GM12878 (cell line): ENCODE results near the gene SERTAD2. TPM values are rescaled to one million over a fixed set of nuclear protein-coding genes. Genes with fewer than 3 reads are reported as not detected.

ENCODE experiments used
- ATAC-seq: fragments of 200-7000 bp; cut with Tn5 transposase; 3 replicates; pipeline ENCODE4 v1.9.1; 2020; ENCODE audit warnings: mild to moderate bottlenecking, moderate library complexity
- BruUV-seq: library from RNA; stranded (reverse); fragments of 400-500 nt; replicated peaks from 2 replicates; lab custom pipeline; 2021; lab: Mats Ljungman, UMichigan
- CTCF ChIA-PET: fragments of 300-600 bp; sonication (Branson Sonifier 250); formaldehyde crosslinking; extraction: SDS; loops from one replicate; lab custom pipeline; 2021; ENCODE audit warnings: inconsistent platforms; lab: Yijun Ruan, JAX
- POLR2A ChIA-PET: fragments of 350-600 bp; formaldehyde crosslinking; extraction: SDS; loops from one replicate; lab custom pipeline; 2021; ENCODE audit warnings: inconsistent platforms; lab: Charles Lee
- RAD21 ChIA-PET: fragments of 300-600 bp; sonication (Branson Sonifier 250); formaldehyde crosslinking; loops from one replicate; lab custom pipeline; 2023; ENCODE audit warnings: antibody characterized with exemption; ENCODE audit not compliant: unreplicated experiment; lab: Charles Lee
- SMC1A ChIA-PET: fragments of 300-600 bp; sonication (Branson Sonifier 250); formaldehyde crosslinking; loops from one replicate; lab custom pipeline; 2023; ENCODE audit not compliant: unreplicated experiment, uncharacterized antibody; lab: Charles Lee
- DNase-seq: peaks from one replicate; pipeline ENCODE4 v3.0.0-alpha.2; 2011; ENCODE audit warnings: low read depth, low spot score
- FAIRE-seq: peaks from 3 replicates; lab custom pipeline; 2011; peaks lifted over from hg19 to GRCh38; lab: Jason Lieb, UNC
- H2AFZ ChIP-seq: 2 replicates; pipeline ENCODE4 v1.6.0; 2011; ENCODE audit warnings: low read depth, low read length, control low read depth; ENCODE audit not compliant: control insufficient read depth
- H3K27ac ChIP-seq: 2 replicates; pipeline ENCODE4 v1.5.1; 2011; ENCODE audit warnings: control low read depth; ENCODE audit not compliant: control insufficient read depth, insufficient read depth
- H3K27me3 ChIP-seq, 2 experiments: replicated peaks in 1 of 2; 2 replicates each; pipeline versions ENCODE4 v1.6.0 to v1.6.1; 2011; ENCODE audit warnings: low read length in 1 of 2; ENCODE audit not compliant: control insufficient read depth in 2 of 2, insufficient read depth in 2 of 2
- H3K36me3 ChIP-seq, 2 experiments: 2 replicates each; pipeline ENCODE4 v1.5.1; 2011; ENCODE audit warnings: low read length in 1 of 2; ENCODE audit not compliant: control insufficient read depth in 2 of 2, insufficient read depth in 2 of 2
- H3K4me1 ChIP-seq: 2 replicates; pipeline ENCODE4 v1.6.1; 2011; ENCODE audit warnings: mild to moderate bottlenecking, low read length, moderate library complexity, mixed read lengths; ENCODE audit not compliant: control insufficient read depth, insufficient read depth
- H3K4me2 ChIP-seq: 2 replicates; pipeline ENCODE4 v1.6.0; 2011; ENCODE audit warnings: control low read depth; ENCODE audit not compliant: control insufficient read depth, insufficient read depth
- H3K4me3 ChIP-seq: fragments of 200-600 bp; sonication (generic); 2 replicates; pipeline ENCODE4 v1.5.1; 2016
- H3K79me2 ChIP-seq: 2 replicates; pipeline ENCODE4 v1.6.0; 2011; ENCODE audit warnings: low read length; ENCODE audit not compliant: control insufficient read depth, insufficient read depth
- H3K9ac ChIP-seq: 2 replicates; pipeline ENCODE4 v1.8.0; 2011; ENCODE audit warnings: low read length, control low read depth, mixed read lengths; ENCODE audit not compliant: control insufficient read depth, insufficient read depth
- H3K9me3 ChIP-seq: replicated peaks from 3 replicates; pipeline ENCODE4 v1.5.1; 2011; ENCODE audit warnings: mild to moderate bottlenecking, low read length; ENCODE audit not compliant: control insufficient read depth, insufficient read depth
- H4K20me1 ChIP-seq: 2 replicates; pipeline ENCODE4 v1.6.0; 2011; ENCODE audit not compliant: control insufficient read depth, insufficient read depth
- BHLHE40 ChIP-seq, 2 experiments: fragments of 450-650 bp in 1 of 2; IDR thresholded peaks; 2 replicates each; pipeline ENCODE4 v1.6.1; 2011 to 2017; ENCODE audit warnings: low read depth in 2 of 2, borderline replicate concordance in 1 of 2, improper control_type of control experiment in 1 of 2, low read length in 1 of 2, mild to moderate bottlenecking in 1 of 2
- E2F4 ChIP-seq: IDR thresholded peaks from 2 replicates; pipeline ENCODE4 v1.6.1; 2012; ENCODE audit warnings: low read depth, low read length, improper control_type of control experiment
- EED ChIP-seq: sonication (generic); IDR thresholded peaks from 2 replicates; pipeline ENCODE4 v1.6.1; 2016; ENCODE audit warnings: antibody characterized with exemption, low read depth
- FOXM1 ChIP-seq: IDR thresholded peaks from 2 replicates; pipeline ENCODE4 v1.6.1; 2012; ENCODE audit warnings: low read depth, mild to moderate bottlenecking, inconsistent platforms, low read length, moderate library complexity
- GABPA ChIP-seq: IDR thresholded peaks from 2 replicates; pipeline ENCODE4 v1.6.1; 2014; ENCODE audit warnings: antibody characterized with exemption, low read depth, mild to moderate bottlenecking, inconsistent platforms
- GATAD2B ChIP-seq: fragments of 450-650 bp; conservative IDR thresholded peaks from 2 replicates; pipeline ENCODE4 v1.6.1; 2017; ENCODE audit warnings: low read depth, mild to moderate bottlenecking, moderate library complexity
- IKZF1 ChIP-seq: fragments of 450-650 bp; conservative IDR thresholded peaks from 2 replicates; pipeline ENCODE4 v1.6.1; 2017; ENCODE audit warnings: antibody characterized with exemption, mild to moderate bottlenecking
- IKZF2 ChIP-seq, 2 experiments: fragments of 450-650 bp; IDR thresholded peaks; 2 replicates each; pipeline ENCODE4 v1.6.1; 2017; ENCODE audit warnings: mild to moderate bottlenecking in 2 of 2, moderate library complexity in 2 of 2
- MEF2B ChIP-seq: fragments of 450-650 bp; IDR thresholded peaks from 2 replicates; pipeline ENCODE4 v1.6.1; 2018; ENCODE audit warnings: mild to moderate bottlenecking, moderate library complexity; ENCODE audit not compliant: partially characterized antibody, poor library complexity, severe bottlenecking
- MYC ChIP-seq: IDR thresholded peaks from 2 replicates; pipeline ENCODE4 v1.6.1; 2011; ENCODE audit warnings: mild to moderate bottlenecking, low read length, moderate library complexity, inconsistent platforms; ENCODE audit not compliant: insufficient read depth, insufficient replicate concordance, insufficient read length, severe bottlenecking
- NFIC ChIP-seq: IDR thresholded peaks from 2 replicates; pipeline ENCODE4 v1.6.1; 2012; ENCODE audit warnings: low read depth, mild to moderate bottlenecking, inconsistent platforms, low read length, moderate library complexity
- PML ChIP-seq: IDR thresholded peaks from 2 replicates; pipeline ENCODE4 v1.6.1; 2012; ENCODE audit warnings: low read length, inconsistent platforms
- RELA ChIP-seq: fragments of 450-650 bp; IDR thresholded peaks from 2 replicates; pipeline ENCODE4 v1.8.0; 2014; ENCODE audit warnings: borderline replicate concordance; ENCODE audit not compliant: partially characterized antibody
- RELB ChIP-seq: fragments of 450-650 bp; IDR thresholded peaks from 2 replicates; pipeline ENCODE4 v1.6.1; 2017; ENCODE audit warnings: low read depth, mild to moderate bottlenecking, moderate library complexity
- USF2 ChIP-seq: IDR thresholded peaks from 2 replicates; pipeline ENCODE4 v1.6.1; 2011; ENCODE audit warnings: low read depth, low read length, improper control_type of control experiment, borderline replicate concordance
- ZNF24 ChIP-seq: fragments of 450-650 bp; IDR thresholded peaks from 2 replicates; pipeline ENCODE4 v1.6.1; 2017; ENCODE audit warnings: antibody characterized with exemption, mild to moderate bottlenecking
- ZSCAN29 ChIP-seq: fragments of 450-650 bp; IDR thresholded peaks from 2 replicates; pipeline ENCODE4 v1.6.1; 2017; ENCODE audit warnings: mild to moderate bottlenecking, moderate library complexity
- whole genome bisulfite sequencing: methylation state at CpG from one replicate; pipeline ENCODE4 v1.1.6; 2016; ENCODE audit warnings: low lambda C conversion rate; ENCODE audit not compliant: insufficient replicate concordance, insufficient coverage; ENCODE audit errors: missing lambda C conversion rate; 5-methylcytosine and 5-hydroxymethylcytosine counted together
- in situ Hi-C: fragments of 300-500 bp; cut with MboI; formaldehyde crosslinking; loops from 9 replicates; pipeline ENCODE4 v1.14.3; 2018; ENCODE audit warnings: mixed read lengths
- intact Hi-C: fragments of 100-400 bp; cut with micrococcal nuclease; formaldehyde crosslinking; loops from one replicate; pipeline ENCODE4 v1.14.2; 2022; ENCODE audit not compliant: unreplicated experiment
- polyA plus RNA-seq, 11 experiments: library from polyadenylated mRNA; depleted of rRNA in 4 of 11; unstranded in 6 of 11; stranded (reverse) in 5 of 11; fragments of >200 nt; fragmentation: Nextera tagmentation in 4 of 11; fragmentation: Illumina TruSeq in 1 of 11; extraction: Ambion mirVana in 4 of 11; extraction: Trizol in 1 of 11; gene quantifications; 1 replicate in 1 of 11; 2 replicates in 10 of 11; pipeline versions ENCODE4 v1.2.1 to v1.2.3, GENCODE V29; 2011 to 2016; ENCODE audit warnings: inconsistent platforms in 2 of 11, missing spikeins in 2 of 11, low read depth in 1 of 11
- total RNA-seq, 4 experiments: library from RNA; depleted of rRNA in 3 of 4; stranded (reverse); fragments of >200 nt in 3 of 4; fragmentation: Illumina TruSeq in 1 of 4; extraction: Trizol in 1 of 4; gene quantifications; 2 replicates each; pipeline versions ENCODE4 v1.2.1 to v1.2.3, GENCODE V29; 2013 to 2021

SERTAD2 gene
- total and polyA plus RNA-seq, 10 of the 15 experiments (the other 5 are each of a cell fraction or from before 2014, with no cell fraction given), result 7.9 to 28.7 (median 20.1) TPM

DNA sequence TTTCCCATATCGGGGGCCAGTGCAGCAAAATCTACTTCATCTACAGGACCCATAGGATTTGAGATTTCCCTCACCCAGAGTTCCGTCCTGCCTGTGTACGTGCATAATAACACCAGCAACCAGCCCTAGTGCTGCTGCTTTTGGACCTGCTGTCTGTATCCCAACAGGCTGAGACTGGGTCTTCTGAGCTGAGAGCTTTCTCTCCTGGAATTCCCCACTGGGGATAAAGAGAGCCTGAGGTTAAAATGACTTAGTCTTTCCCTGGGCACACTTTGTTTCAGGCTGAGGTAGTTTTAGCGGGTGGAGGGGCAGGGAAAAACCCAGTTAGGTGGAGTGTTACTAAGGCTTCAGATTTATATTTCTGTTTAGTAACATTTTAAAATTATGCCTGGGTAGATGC is 62.5 kb downstream of the SERTAD2 start:
- H3K36me3 ChIP-seq, result peaks cover 5 to 18% of the 10 kb centered on the region in 2 experiments
- peak; percentile 77 for ATAC-seq
- TF ChIP-seq GATAD2B, result peak; percentile 32; the same call in 1 of the 2 replicates
- TF ChIP-seq ZSCAN29, result no peak
- TF ChIP-seq RELB, result peak; percentile 18; the same call in 1 of the 2 replicates
- no peak for TF ChIP-seq USF2
- 0 out of 2 replicates have a peak, but pooled peaks have one; percentile 30 for TF ChIP-seq IKZF1
- TF ChIP-seq FOXM1, result no peak
- TF ChIP-seq ZNF24, result no peak
- TF ChIP-seq IKZF2 (IDR thresholded peaks at IDR 0.05), result peak; percentile 36 to 61; a peak in 2 of 4 replicates
- TF ChIP-seq RELA, result no peak
- no peak for TF ChIP-seq PML
- TF ChIP-seq NFIC, result peak; percentile 55; the same call in 1 of the 2 replicates
- TF ChIP-seq BHLHE40 (IDR thresholded peaks at IDR 0.05; ENCODE audit: borderline replicate concordance in 1 of 2, low read depth in 2 of 2, low read length in 1 of 2), result 0 out of 4 replicates have a peak, but pooled peaks of 1 of the 2 experiments have one; percentile 5
- TF ChIP-seq MYC, result no peak
- TF ChIP-seq EED, result peak; percentile 73
- peak; percentile 29 for TF ChIP-seq MEF2B
- TF ChIP-seq E2F4, result no peak
- no peak for TF ChIP-seq GABPA

More for the DNA sequence above, 62.5 kb downstream of the SERTAD2 start:
- CTCF ChIA-PET, result interaction anchor here (0.7 to 3.1 kb wide), 9 partner anchors 8 to 285 kb away, joined by 3 to 14 read pairs (median 3); partner anchors contain the start of gene AFTPH
- Histone ChIP-seq H3K27ac (peak overlapping the region; percentile 41; the same call in 1 of the 2 replicates), H3K4me3 (no peak overlapping the region), H3K27me3 (no peaks in the 10 kb centered on the region), H3K9me3 (no peaks in the 10 kb centered on the region), H3K4me1 (peaks cover 21% of the 10 kb centered on the region), H3K79me2 (peaks cover 3% of the 10 kb centered on the region), H4K20me1 (no peaks in the 10 kb centered on the region), H2AFZ (no peak overlapping the region), H3K4me2 (peak overlapping the region; percentile 28; the same call in 1 of the 2 replicates), H3K9ac (no peak overlapping the region)
- no peak for FAIRE-seq
- RAD21 ChIA-PET, result interaction anchor here (0.7 to 6.0 kb wide), 7 partner anchors 9 to 324 kb away, joined by 3 to 34 read pairs (median 4); partner anchors contain the start of genes AFTPH and SERTAD2
- SMC1A ChIA-PET, result interaction anchor here (0.9 to 7.4 kb wide), 14 partner anchors 9 to 276 kb away, joined by 3 to 46 read pairs (median 5); partner anchors contain the start of gene AFTPH
- WGBS, result 68% methylated on average over 4 of the region's 4 CpGs
- DNase-seq, result no peak
- in situ Hi-C loops (loop anchor here (10.0 kb wide), 2 partner anchors 274 to 444 kb away; no protein-coding TSS in a partner anchor), intact Hi-C loops (no loop called here)
- BruUV-seq, result no TSS peak
- POLR2A ChIA-PET, result interaction anchor here (0.6 to 2.4 kb wide), 5 partner anchors 15 to 276 kb away, joined by 3 to 12 read pairs (median 3); no protein-coding TSS in a partner anchor
